ENCODE results near the gene CCNB2.

DNA sequence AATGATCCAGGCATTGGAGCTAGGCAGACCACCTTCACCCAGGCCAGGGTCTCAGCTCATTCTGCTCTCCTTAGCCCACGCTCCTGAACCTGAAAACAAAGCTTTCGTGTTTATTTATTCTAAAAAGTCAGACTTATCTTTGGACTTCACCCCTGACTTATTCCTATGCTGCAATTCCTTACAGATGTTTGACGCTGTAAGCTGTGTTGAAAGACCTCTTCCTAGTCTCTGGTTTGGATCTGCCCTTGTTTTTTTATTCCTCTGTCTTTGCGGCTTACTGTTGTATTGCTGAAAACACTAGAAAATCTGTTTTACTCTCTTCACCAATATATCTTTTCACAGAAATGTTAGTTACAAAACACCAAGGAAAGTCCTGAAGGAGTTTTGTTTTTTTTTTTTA lies 61.2 kb downstream of the CCNB2 start:
- TF ChIP-seq, protein P1, sequence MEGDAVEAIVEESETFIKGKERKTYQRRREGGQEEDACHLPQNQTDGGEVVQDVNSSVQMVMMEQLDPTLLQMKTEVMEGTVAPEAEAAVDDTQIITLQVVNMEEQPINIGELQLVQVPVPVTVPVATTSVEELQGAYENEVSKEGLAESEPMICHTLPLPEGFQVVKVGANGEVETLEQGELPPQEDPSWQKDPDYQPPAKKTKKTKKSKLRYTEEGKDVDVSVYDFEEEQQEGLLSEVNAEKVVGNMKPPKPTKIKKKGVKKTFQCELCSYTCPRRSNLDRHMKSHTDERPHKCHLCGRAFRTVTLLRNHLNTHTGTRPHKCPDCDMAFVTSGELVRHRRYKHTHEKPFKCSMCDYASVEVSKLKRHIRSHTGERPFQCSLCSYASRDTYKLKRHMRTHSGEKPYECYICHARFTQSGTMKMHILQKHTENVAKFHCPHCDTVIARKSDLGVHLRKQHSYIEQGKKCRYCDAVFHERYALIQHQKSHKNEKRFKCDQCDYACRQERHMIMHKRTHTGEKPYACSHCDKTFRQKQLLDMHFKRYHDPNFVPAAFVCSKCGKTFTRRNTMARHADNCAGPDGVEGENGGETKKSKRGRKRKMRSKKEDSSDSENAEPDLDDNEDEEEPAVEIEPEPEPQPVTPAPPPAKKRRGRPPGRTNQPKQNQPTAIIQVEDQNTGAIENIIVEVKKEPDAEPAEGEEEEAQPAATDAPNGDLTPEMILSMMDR (IDR thresholded peaks at IDR 0.05) = no peak
- TF ChIP-seq POLR2A (IDR thresholded peaks at IDR 0.05) = no peak

All from right lobe of liver (tissue), 4 donors.